Measurements from ENCODE around the gene LMX1A.

Gene LMX1A

GRCh38 chr1:165162671-165163241 lies 193.8 kb downstream of the LMX1A start:
- peak; percentile 63 for DNase-seq (ENCODE audit: low spot score)

GRCh38 chr1:165161130-165161529 lies 195.4 kb downstream of the LMX1A start:
- no peak for DNase-seq (ENCODE audit: low spot score)

GRCh38 chr1:165153182-165153581 lies 203.3 kb downstream of the LMX1A start:
- no peak for DNase-seq (ENCODE audit: low spot score)

- peak; percentile 18 for DNase-seq (ENCODE audit: low spot score)
Observed at GRCh38 chr1:165152727-165153126, 203.8 kb downstream of the LMX1A start.

- DNase-seq (ENCODE audit: low spot score), result no peak
Observed at GRCh38 chr1:165152109-165152508, 204.4 kb downstream of the LMX1A start.

Measured in SW480 (cell line).